MCF 10A (cell line): ENCODE measurements around the gene HRH2. TPM values are rescaled to one million over a fixed set of nuclear protein-coding genes. Genes with fewer than 3 reads are reported as not detected.
"Not testable (repeated sequence)": the region's sequence is repeated elsewhere in the genome, so short reads cannot be mapped to it uniquely, and the experiment has no call there.

Experiments
- BruUV-seq: library from RNA; stranded (reverse); fragments of 400-500 nt; replicated peaks from 2 replicates; lab custom pipeline; 2021; lab: Mats Ljungman, UMichigan
- CTCF ChIA-PET: fragments of 300-600 bp; sonication (Branson Sonifier 250); formaldehyde crosslinking; extraction: SDS; loops from one replicate; lab custom pipeline; 2021; ENCODE audit warnings: antibody characterized with exemption, inconsistent platforms; lab: Yijun Ruan, JAX
- POLR2A ChIA-PET: fragments of 300-600, 350-650 bp; sonication (Branson Sonifier 250); formaldehyde crosslinking; extraction: SDS; loops from one replicate; lab custom pipeline; 2020; ENCODE audit warnings: antibody characterized with exemption, inconsistent platforms; lab: Yijun Ruan, JAX
- DNase-seq: peaks from one replicate; pipeline ENCODE4 v3.0.0-alpha.2; 2018; ENCODE audit not compliant: unreplicated experiment
- H3K27ac Mint-ChIP-seq: one replicate; pipeline ENCODE4 v1.8.0; 2022; ENCODE audit warnings: mild to moderate bottlenecking, low read depth, mixed read lengths; ENCODE audit not compliant: unreplicated experiment
- H3K27me3 Mint-ChIP-seq: one replicate; pipeline ENCODE4 v1.8.0; 2022; ENCODE audit warnings: mixed read lengths; ENCODE audit not compliant: insufficient read depth, unreplicated experiment
- H3K36me3 Mint-ChIP-seq: one replicate; pipeline ENCODE4 v1.8.0; 2022; ENCODE audit warnings: mild to moderate bottlenecking, moderate library complexity, mixed read lengths; ENCODE audit not compliant: insufficient read depth, unreplicated experiment
- H3K4me1 Mint-ChIP-seq: one replicate; pipeline ENCODE4 v1.8.0; 2022; ENCODE audit warnings: mixed read lengths; ENCODE audit not compliant: insufficient read depth, unreplicated experiment
- H3K4me3 Mint-ChIP-seq: one replicate; pipeline ENCODE4 v1.8.0; 2022; ENCODE audit warnings: mild to moderate bottlenecking, moderate library complexity, mixed read lengths; ENCODE audit not compliant: unreplicated experiment
- H3K9me3 Mint-ChIP-seq: one replicate; pipeline ENCODE4 v1.8.0; 2022; ENCODE audit warnings: mixed read lengths; ENCODE audit not compliant: unreplicated experiment
- intact Hi-C: fragments of 100-400 bp; cut with micrococcal nuclease; formaldehyde crosslinking; loops from 2 replicates; pipeline ENCODE4 v1.14.1; 2022
- total RNA-seq: library from RNA; stranded (reverse); gene quantifications from 2 replicates; pipeline ENCODE4 v1.2.3, GENCODE V29; 2022
- TF ChIP-seq, protein P1 (sequence below): fragments of 200-600 bp; IDR thresholded peaks from one replicate; pipeline ENCODE4 v1.8.0; 2022; ENCODE audit warnings: antibody characterized with exemption, mild to moderate bottlenecking; ENCODE audit not compliant: unreplicated experiment

The HRH2 gene
- total RNA-seq, 1 experiment from 2014 or later, result not detected

GRCh38 chr5:175752826-175753535, 95.1 kb downstream of the HRH2 start:
- intact Hi-C loops, result no loop called here
- peaks cover 7% of the 10 kb centered on the region for H3K4me1 Mint-ChIP-seq
- ChIA-PET CTCF (interaction anchor here (1.1 to 10.2 kb wide), 2 partner anchors 11 to 22 kb away, joined by 3 to 80 read pairs; no protein-coding TSS in a partner anchor), POLR2A (interaction anchor here (0.6 to 1.5 kb wide), 7 partner anchors 14 to 596 kb away, joined by 3 to 7 read pairs (median 4); no protein-coding TSS in a partner anchor)
- DNase-seq, result peak; percentile 21
- BruUV-seq, result no TSS peak
- H3K27me3 Mint-ChIP-seq, result peaks cover 14% of the 10 kb centered on the region
- TF ChIP-seq, protein P1, sequence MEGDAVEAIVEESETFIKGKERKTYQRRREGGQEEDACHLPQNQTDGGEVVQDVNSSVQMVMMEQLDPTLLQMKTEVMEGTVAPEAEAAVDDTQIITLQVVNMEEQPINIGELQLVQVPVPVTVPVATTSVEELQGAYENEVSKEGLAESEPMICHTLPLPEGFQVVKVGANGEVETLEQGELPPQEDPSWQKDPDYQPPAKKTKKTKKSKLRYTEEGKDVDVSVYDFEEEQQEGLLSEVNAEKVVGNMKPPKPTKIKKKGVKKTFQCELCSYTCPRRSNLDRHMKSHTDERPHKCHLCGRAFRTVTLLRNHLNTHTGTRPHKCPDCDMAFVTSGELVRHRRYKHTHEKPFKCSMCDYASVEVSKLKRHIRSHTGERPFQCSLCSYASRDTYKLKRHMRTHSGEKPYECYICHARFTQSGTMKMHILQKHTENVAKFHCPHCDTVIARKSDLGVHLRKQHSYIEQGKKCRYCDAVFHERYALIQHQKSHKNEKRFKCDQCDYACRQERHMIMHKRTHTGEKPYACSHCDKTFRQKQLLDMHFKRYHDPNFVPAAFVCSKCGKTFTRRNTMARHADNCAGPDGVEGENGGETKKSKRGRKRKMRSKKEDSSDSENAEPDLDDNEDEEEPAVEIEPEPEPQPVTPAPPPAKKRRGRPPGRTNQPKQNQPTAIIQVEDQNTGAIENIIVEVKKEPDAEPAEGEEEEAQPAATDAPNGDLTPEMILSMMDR, result no peak
- no peak overlapping the region for H3K27ac Mint-ChIP-seq
- H3K4me3 Mint-ChIP-seq, result no peak overlapping the region
- H3K9me3 Mint-ChIP-seq, result no peaks in the 10 kb centered on the region
- H3K36me3 Mint-ChIP-seq, result no peaks in the 10 kb centered on the region

- Mint-ChIP-seq H3K4me3 (no peak overlapping the region), H3K27ac (no peak overlapping the region), H3K4me1 (peaks cover 7% of the 10 kb centered on the region), H3K27me3 (peaks cover 22% of the 10 kb centered on the region), H3K36me3 (no peaks in the 10 kb centered on the region), H3K9me3 (no peaks in the 10 kb centered on the region)
- intact Hi-C loops, result no loop called here
- ChIA-PET CTCF (interaction anchor here (1.1 to 10.2 kb wide), 3 partner anchors 12 to 24 kb away, joined by 3 to 80 read pairs (median 4); no protein-coding TSS in a partner anchor), POLR2A (interaction anchor here (1.0 to 1.5 kb wide), 2 partner anchors 19 to 26 kb away, joined by 4 read pairs; no protein-coding TSS in a partner anchor)
- BruUV-seq, result no TSS peak
- DNase-seq, result no peak
- TF ChIP-seq, protein P1, result no peak
Measured at GRCh38 chr5:175753536-175754402, 95.9 kb downstream of the HRH2 start.

DNA sequence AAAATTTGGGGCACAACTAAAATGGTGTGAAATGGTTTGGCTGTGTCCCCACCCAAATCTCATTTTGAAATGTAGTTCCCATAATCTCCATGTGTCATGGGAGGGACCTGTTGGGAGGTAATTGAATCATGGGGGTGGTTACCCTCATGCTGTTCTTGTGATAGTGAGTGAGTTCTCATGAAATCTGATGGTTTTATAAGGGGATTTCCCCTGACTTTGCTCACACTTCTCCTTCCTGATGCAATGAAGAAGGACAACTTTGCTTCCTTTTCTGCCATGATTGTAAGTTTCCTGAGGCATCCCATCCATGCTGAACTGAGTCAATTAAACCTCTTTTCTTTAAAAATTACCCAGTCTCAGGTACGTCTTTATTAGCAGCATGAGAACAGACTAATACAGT, 102.1 kb downstream of the HRH2 start:
- DNase-seq, H3K4me1 Mint-ChIP-seq, H3K36me3 Mint-ChIP-seq, H3K9me3 Mint-ChIP-seq, H3K4me3 Mint-ChIP-seq, intact Hi-C loops, BruUV-seq, H3K27ac Mint-ChIP-seq, CTCF ChIA-PET: not testable (repeated sequence)
- POLR2A ChIA-PET, result interaction anchor here (1.2 kb wide), 1 partner anchor 19 kb away, joined by 4 read pairs; no protein-coding TSS in a partner anchor
- H3K27me3 Mint-ChIP-seq, result peaks cover 41% of the 10 kb centered on the region

Other genes with a start within 250 kb of the HRH2 start
- not detected in 2 replicates for gene DRD1, start 213.9 kb upstream of the HRH2 start, total RNA-seq
- 86.4 and 91.8 TPM in 2 replicates for gene SFXN1, start 179.5 kb upstream of the HRH2 start, total RNA-seq
- not detected in 2 replicates for gene CPLX2, start 213.5 kb downstream of the HRH2 start, total RNA-seq